ENCODE results near the gene TIMP1. TPM values are rescaled to one million over a fixed set of nuclear protein-coding genes. Genes with fewer than 3 reads are reported as not detected.

TIMP1 gene
- total and polyA plus RNA-seq, 2 of the 13 experiments (the other 11 are each of a cell fraction or from before 2014, with no cell fraction given): 12.3 to 45.8 TPM

- TF ChIP-seq TAF1 (CRISPR knock-in tag; IDR thresholded peaks at IDR 0.05) (peak; percentile 73), CC2D1A (CRISPR knock-in tag; IDR thresholded peaks at IDR 0.05) (no peak), ZFX (CRISPR knock-in tag; IDR thresholded peaks at IDR 0.05; ENCODE audit: low read depth) (peak; percentile 68), ZFP82 (CRISPR knock-in tag; IDR thresholded peaks at IDR 0.05; ENCODE audit: borderline replicate concordance) (0 out of 2 replicates have a peak, but pooled peaks have one; percentile 35), THAP9 (CRISPR knock-in tag; IDR thresholded peaks at IDR 0.05; ENCODE audit: borderline replicate concordance) (peak; percentile 85; the same call in 1 of the 2 replicates), MYC (CRISPR knock-in tag; IDR thresholded peaks at IDR 0.05; ENCODE audit: borderline replicate concordance) (peak; percentile 30; the same call in 1 of the 2 replicates), MEIS2 (CRISPR knock-in tag; IDR thresholded peaks at IDR 0.05) (peak; percentile 53; the same call in 1 of the 2 replicates), PHF8 (CRISPR knock-in tag; IDR thresholded peaks at IDR 0.05) (peak; percentile 82), HOXA3 (CRISPR knock-in tag; IDR thresholded peaks at IDR 0.05) (peak; percentile 67), SP2 (CRISPR knock-in tag; IDR thresholded peaks at IDR 0.05) (peak; percentile 96), FOXA3 (CRISPR knock-in tag; IDR thresholded peaks at IDR 0.05) (0 out of 2 replicates have a peak, but pooled peaks have one; percentile 18), SMAD9 (CRISPR knock-in tag; IDR thresholded peaks at IDR 0.05) (no peak), SPEN (CRISPR knock-in tag; IDR thresholded peaks at IDR 0.05; ENCODE audit: low read depth) (peak; percentile 61; the same call in 1 of the 2 replicates), FOXK1 (CRISPR knock-in tag; IDR thresholded peaks at IDR 0.05; ENCODE audit: borderline replicate concordance, low read depth) (peak; percentile 37; the same call in 1 of the 2 replicates), ATF1 (CRISPR knock-in tag; IDR thresholded peaks at IDR 0.05) (peak; percentile 77), THAP11 (CRISPR knock-in tag; IDR thresholded peaks at IDR 0.05) (peak; percentile 69), DMAP1 (CRISPR knock-in tag; IDR thresholded peaks at IDR 0.05) (peak; percentile 41; the same call in 1 of the 2 replicates), ZBTB26 (CRISPR knock-in tag; IDR thresholded peaks at IDR 0.05; ENCODE audit: borderline replicate concordance) (no peak), KMT2A (CRISPR knock-in tag; IDR thresholded peaks at IDR 0.05) (0 out of 2 replicates have a peak, but pooled peaks have one; percentile 24), ZNF879 (CRISPR knock-in tag; IDR thresholded peaks at IDR 0.05) (no peak), RFX1 (IDR thresholded peaks at IDR 0.05) (no peak), ZNF781 (CRISPR knock-in tag; IDR thresholded peaks at IDR 0.05; ENCODE audit: borderline replicate concordance, not compliant biosample characterization) (peak; percentile 16), ZNF253 (CRISPR knock-in tag; IDR thresholded peaks at IDR 0.05; ENCODE audit: borderline replicate concordance) (no peak), ZBTB34 (CRISPR knock-in tag; IDR thresholded peaks at IDR 0.05) (no peak), ZNF746 (CRISPR knock-in tag; IDR thresholded peaks at IDR 0.05) (no peak)
These were observed 21.1 kb upstream of the TIMP1 start, which contains the start of gene ARAF (continued) for GRCh38 chrX:47560934-47561658.

All from HepG2 (cell line).